HEK293T (cell line): ENCODE data around the gene CCT7.
A peak's percentile ranks its signal among the peaks of the same experiment; 100 is the strongest.

Experiments used
- CTCF ChIA-PET: fragments of 350-600 bp; formaldehyde crosslinking; extraction: SDS; loops from one replicate; lab custom pipeline; 2021; ENCODE audit warnings: antibody characterized with exemption, inconsistent platforms; lab: Yijun Ruan, JAX
- POLR2A ChIA-PET: fragments of 350-600 bp; formaldehyde crosslinking; extraction: SDS; loops from one replicate; lab custom pipeline; 2020; ENCODE audit warnings: antibody characterized with exemption, inconsistent platforms; lab: Yijun Ruan, JAX
- DNase-seq: peaks from one replicate; pipeline ENCODE4 v3.0.0; 2012; ENCODE audit warnings: mixed read lengths; ENCODE audit errors: extremely low spot score
- ARNT ChIP-seq: fragments of 450-650 bp; IDR thresholded peaks from 2 replicates; pipeline ENCODE4 v1.6.1; 2017; ENCODE audit warnings: mild to moderate bottlenecking
- BHLHE40 ChIP-seq: fragments of 450-650 bp; IDR thresholded peaks from 2 replicates; pipeline ENCODE4 v1.6.1; 2016; ENCODE audit warnings: mild to moderate bottlenecking, moderate library complexity, borderline replicate concordance
- CTBP1 ChIP-seq: fragments of 450-650 bp; IDR thresholded peaks from 2 replicates; pipeline ENCODE4 v1.6.1; 2016; ENCODE audit warnings: borderline replicate concordance
- ELF4 ChIP-seq: fragments of 450-650 bp; IDR thresholded peaks from 2 replicates; pipeline ENCODE4 v1.6.1; 2017; ENCODE audit warnings: antibody characterized with exemption
- FOXA1 ChIP-seq: fragments of 450-650 bp; IDR thresholded peaks from 2 replicates; pipeline ENCODE4 v1.6.1; 2016; ENCODE audit warnings: mild to moderate bottlenecking
- FOXK2 ChIP-seq: fragments of 450-650 bp; IDR thresholded peaks from 2 replicates; pipeline ENCODE4 v1.6.1; 2016; ENCODE audit warnings: mild to moderate bottlenecking
- FOXM1 ChIP-seq: fragments of 450-650 bp; IDR thresholded peaks from 2 replicates; pipeline ENCODE4 v1.6.1; 2017; ENCODE audit warnings: mild to moderate bottlenecking, borderline replicate concordance
- HDGF ChIP-seq: fragments of 450-650 bp; IDR thresholded peaks from 2 replicates; pipeline ENCODE4 v1.6.1; 2017; ENCODE audit warnings: antibody characterized with exemption, borderline replicate concordance
- L3MBTL2 ChIP-seq: fragments of 450-650 bp; conservative IDR thresholded peaks from 2 replicates; pipeline ENCODE4 v1.6.1; 2016; ENCODE audit warnings: mild to moderate bottlenecking
- LEF1 ChIP-seq: fragments of 450-650 bp; IDR thresholded peaks from 2 replicates; pipeline ENCODE4 v1.6.1; 2017; ENCODE audit warnings: mild to moderate bottlenecking, borderline replicate concordance
- NFRKB ChIP-seq: fragments of 450-650 bp; IDR thresholded peaks from 2 replicates; pipeline ENCODE4 v1.6.1; 2016; ENCODE audit warnings: mild to moderate bottlenecking, moderate library complexity
- SP1 ChIP-seq: fragments of 450-650 bp; IDR thresholded peaks from 2 replicates; pipeline ENCODE4 v1.6.1; 2017
- SUZ12 ChIP-seq: fragments of 450-650 bp; IDR thresholded peaks from 2 replicates; pipeline ENCODE4 v1.6.1; 2016; ENCODE audit warnings: mild to moderate bottlenecking
- TARDBP ChIP-seq: fragments of 450-650 bp; IDR thresholded peaks from 2 replicates; pipeline ENCODE4 v1.6.1; 2016
- ZNF384 ChIP-seq: fragments of 450-650 bp; IDR thresholded peaks from 2 replicates; pipeline ENCODE4 v1.6.1; 2016
- TF ChIP-seq, protein P1 (sequence below): fragments of 450-650 bp; IDR thresholded peaks from 2 replicates; pipeline ENCODE4 v1.6.1; 2016

The CCT7 gene

DNA sequence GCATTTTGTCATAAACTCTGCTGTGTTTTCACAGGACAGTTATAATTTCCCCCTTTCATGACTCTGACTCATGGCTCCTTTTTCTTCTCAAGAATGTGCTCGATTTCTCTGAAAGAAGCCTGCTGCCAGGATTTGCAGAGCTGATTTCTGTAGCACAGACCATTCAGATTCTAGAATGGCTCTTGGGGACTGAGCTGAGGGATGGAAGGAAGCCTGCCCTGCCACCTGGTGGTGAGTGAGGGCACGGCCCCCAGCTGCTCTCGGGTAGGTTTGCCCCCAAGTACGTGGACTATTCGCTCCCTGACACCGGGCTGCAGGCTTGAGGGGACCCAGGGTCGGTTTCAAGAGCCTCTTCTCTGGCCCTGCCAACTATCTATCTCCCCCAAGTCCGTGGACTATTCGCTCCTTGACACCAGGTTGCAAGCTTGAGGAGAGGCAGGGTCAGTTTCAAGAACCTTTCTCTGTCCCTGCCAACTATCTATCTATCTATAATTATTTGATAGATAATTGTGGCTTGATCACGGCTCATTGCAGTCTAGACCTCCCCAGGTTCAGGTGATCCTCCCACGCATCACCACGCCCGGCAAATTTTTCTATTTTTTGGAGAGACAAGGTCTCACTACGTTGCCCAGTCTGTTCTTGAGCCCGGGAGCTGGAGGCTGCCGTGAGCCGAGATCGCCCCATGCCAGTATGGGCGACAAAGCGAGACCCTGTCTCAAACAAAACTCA is 21.5 kb upstream of the CCT7 start:
- TF ChIP-seq ELF4 (no peak), LEF1 (no peak), FOXK2 (no peak), NFRKB (no peak), FOXA1 (no peak), CTBP1 (no peak), SUZ12 (no peak), BHLHE40 (no peak), SP1 (no peak), ARNT (no peak), HDGF (no peak), TARDBP (no peak), ZNF384 (no peak), L3MBTL2 (no peak)
- TF ChIP-seq, protein P1, sequence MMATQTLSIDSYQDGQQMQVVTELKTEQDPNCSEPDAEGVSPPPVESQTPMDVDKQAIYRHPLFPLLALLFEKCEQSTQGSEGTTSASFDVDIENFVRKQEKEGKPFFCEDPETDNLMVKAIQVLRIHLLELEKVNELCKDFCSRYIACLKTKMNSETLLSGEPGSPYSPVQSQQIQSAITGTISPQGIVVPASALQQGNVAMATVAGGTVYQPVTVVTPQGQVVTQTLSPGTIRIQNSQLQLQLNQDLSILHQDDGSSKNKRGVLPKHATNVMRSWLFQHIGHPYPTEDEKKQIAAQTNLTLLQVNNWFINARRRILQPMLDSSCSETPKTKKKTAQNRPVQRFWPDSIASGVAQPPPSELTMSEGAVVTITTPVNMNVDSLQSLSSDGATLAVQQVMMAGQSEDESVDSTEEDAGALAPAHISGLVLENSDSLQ = no peak
- ChIA-PET CTCF (interaction anchor here (0.7 to 2.2 kb wide), 10 partner anchors 10 to 320 kb away, joined by 3 to 13 read pairs (median 4); partner anchors contain the start of gene PRADC1), POLR2A (interaction anchor here (1.4 to 4.7 kb wide), 3 partner anchors 15 to 36 kb away, joined by 5 to 38 read pairs (median 7); partner anchors contain the start of genes CCT7 and PRADC1)
- peak; percentile 82 for DNase-seq

DNA sequence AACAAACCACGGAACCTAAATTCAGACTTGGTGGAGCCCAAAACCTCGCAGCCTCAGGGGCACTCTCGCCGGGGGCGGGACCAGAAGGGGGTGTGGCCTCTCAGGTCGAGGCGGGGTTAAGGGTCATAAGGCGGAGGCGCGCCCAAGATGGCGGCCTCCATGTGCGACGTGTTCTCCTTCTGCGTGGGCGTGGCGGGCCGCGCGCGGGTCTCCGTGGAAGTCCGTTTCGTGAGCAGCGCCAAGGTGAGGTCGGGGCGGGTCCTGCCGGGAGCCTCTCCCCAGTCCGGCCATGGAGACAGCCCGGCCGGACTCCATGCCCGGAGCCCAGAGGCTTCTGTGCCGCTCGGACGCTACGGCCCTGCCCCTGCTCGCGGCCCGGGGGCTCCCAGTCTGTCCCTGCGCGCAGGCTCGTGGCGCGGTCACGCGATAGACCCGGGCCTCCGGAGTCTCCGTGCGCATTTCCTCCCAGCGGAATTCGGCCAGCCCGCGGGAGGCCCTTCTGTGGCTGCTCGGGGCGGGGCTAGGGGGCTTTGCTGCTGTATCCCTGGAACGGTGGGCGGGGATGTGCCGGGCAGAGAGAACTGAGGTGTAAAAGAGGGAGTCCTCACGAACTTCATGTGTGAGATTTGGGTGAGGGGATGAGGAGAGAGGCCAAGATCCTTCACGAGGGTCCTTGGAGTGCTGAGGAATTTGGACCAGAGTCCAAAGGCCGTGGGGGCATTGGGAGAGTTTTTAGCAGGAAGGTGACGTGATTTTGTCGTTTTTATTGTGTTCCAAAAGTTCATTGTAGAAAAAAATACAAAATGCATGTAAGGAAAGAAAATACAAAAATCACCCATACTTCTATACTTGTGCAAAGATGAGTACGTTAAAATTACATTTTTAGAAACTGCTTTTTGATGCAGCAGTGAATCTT is 19.7 kb upstream of the CCT7 start, which contains the start of gene SMYD5:
TSS of gene SMYD5 (plus strand) at position 126 of the 916 bp plus-strand sequence. CDS start at position 148, 22 bp downstream.
- ChIA-PET POLR2A (interaction anchor here (0.7 to 7.5 kb wide), 3 partner anchors 20 to 37 kb away, joined by 3 to 53 read pairs (median 38); partner anchors contain the start of genes CCT7 and PRADC1), CTCF (interaction anchor here (0.9 to 2.2 kb wide), 2 partner anchors 19 kb away, joined by 3 to 6 read pairs; partner anchors contain the start of gene PRADC1)
- peak; percentile 91 for DNase-seq
- TF ChIP-seq SP1 = 0 out of 2 replicates have a peak, but pooled peaks have one; percentile 29
- TF ChIP-seq LEF1 = peak; percentile 48; the same call in 1 of the 2 replicates
- TF ChIP-seq, protein P1 = no peak

DNA sequence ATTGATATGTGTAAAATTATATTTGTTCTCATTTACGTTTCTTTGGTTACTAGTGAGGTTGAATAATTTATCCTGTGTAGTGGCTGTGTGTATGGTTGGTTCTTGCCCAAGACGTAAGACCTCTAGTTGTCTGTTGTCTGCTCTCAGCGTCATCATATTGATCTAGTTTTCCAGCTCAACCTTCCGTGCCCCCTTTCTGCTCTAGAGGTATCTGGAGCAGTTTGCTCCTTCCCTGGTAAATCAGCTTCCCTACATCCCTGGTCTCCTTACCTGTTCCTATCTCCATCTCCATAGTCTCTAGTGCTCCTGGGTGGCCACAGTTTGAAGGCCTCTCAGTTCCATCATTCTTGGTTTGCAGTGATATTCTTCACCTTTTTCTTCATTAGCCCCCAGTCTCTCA is 18.9 kb upstream of the CCT7 start:
- CTCF ChIA-PET = no interaction called here
- DNase-seq = no peak
- POLR2A ChIA-PET = interaction anchor here (0.7 to 7.5 kb wide), 2 partner anchors 19 to 38 kb away, joined by 3 to 53 read pairs; partner anchors contain the start of genes CCT7 and PRADC1
- TF ChIP-seq FOXK2 (no peak), TARDBP (no peak), FOXM1 (no peak), BHLHE40 (no peak), FOXA1 (no peak), ZNF384 (no peak), HDGF (no peak)

DNA sequence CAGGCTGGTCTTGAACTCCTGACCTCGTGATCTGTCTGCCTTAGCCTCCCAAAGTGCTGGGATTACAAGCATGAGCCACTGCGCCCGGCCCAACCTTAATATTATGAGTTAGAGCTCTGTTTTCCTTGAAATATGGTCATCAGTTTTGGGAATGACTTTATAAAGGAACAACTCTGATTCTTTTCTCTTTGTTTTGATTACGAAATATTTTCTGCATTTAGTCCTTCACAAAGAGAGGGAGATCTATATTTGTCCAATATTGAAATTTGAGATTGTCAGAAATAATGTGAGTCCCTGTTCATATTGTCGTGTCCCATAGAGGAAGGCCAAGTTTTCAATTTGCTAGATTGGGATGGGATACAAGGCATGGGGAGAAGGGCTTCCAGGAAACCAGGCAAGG is 16.9 kb upstream of the CCT7 start:
- DNase-seq = no peak
- CTCF ChIA-PET = no interaction called here
- POLR2A ChIA-PET = interaction anchor here (7.5 kb wide), 1 partner anchor 17 kb away, joined by 53 read pairs; the partner anchor contains the start of genes CCT7 and PRADC1
- no peak for TF ChIP-seq HDGF
- TF ChIP-seq LEF1 = no peak
- TF ChIP-seq, protein P1 = no peak
- TF ChIP-seq BHLHE40 = no peak
- no peak for TF ChIP-seq ARNT
- no peak for TF ChIP-seq FOXM1
- TF ChIP-seq L3MBTL2 = no peak
- TF ChIP-seq FOXA1 = no peak
- no peak for TF ChIP-seq ZNF384
- TF ChIP-seq SUZ12 = no peak
- no peak for TF ChIP-seq TARDBP
- TF ChIP-seq NFRKB = no peak

DNA sequence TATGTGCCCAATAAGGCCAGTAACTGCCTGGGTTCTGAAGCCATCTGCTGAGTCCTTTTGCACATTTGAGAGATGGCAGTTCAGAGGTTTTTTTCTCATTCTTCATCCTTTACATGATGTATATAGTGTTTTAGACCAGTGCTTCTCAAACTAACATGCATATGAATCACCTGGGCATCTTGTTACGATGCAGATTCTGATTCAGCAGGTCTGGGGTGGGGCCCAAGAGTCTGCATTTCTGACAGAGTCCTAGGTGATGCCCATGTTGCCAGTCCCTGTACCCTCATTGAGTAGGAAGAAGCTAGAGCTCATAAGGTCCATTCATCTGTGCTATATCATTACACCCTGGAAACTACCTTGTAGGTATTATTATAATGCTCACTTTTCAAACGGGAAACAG is 16.3 kb upstream of the CCT7 start:
- no peak for TF ChIP-seq L3MBTL2
- no peak for TF ChIP-seq ELF4
- no peak for TF ChIP-seq CTBP1
- TF ChIP-seq BHLHE40 = no peak
- TF ChIP-seq LEF1 = no peak
- no peak for TF ChIP-seq FOXK2
- TF ChIP-seq NFRKB = no peak
- TF ChIP-seq SP1 = no peak
- no peak for TF ChIP-seq FOXA1
- no peak for TF ChIP-seq FOXM1
- TF ChIP-seq ARNT = no peak
- TF ChIP-seq SUZ12 = no peak
- TF ChIP-seq, protein P1 = no peak
- no peak for TF ChIP-seq TARDBP
- no peak for TF ChIP-seq ZNF384
- TF ChIP-seq HDGF = no peak
- ChIA-PET POLR2A (interaction anchor here (7.5 kb wide), 1 partner anchor 16 kb away, joined by 53 read pairs; the partner anchor contains the start of genes CCT7 and PRADC1), CTCF (interaction anchor here (0.5 to 0.7 kb wide), 2 partner anchors 74 to 300 kb away, joined by 3 to 4 read pairs; no protein-coding TSS in a partner anchor)
- no peak for DNase-seq
